Tibial nerve (tissue), 4 donors: Measurements from ENCODE around the gene LMBRD2.

Experiments
- EP300 ChIP-seq, 2 donors: sonication (generic); formaldehyde crosslinking; IDR thresholded peaks; one replicate each; pipeline ENCODE4 v1.6.1; 2017; ENCODE audit warnings: antibody characterized with exemption in 2 of 2, mild to moderate bottlenecking in 1 of 2
- POLR2A ChIP-seq, 2 donors: fragments of 450-650 bp; IDR thresholded peaks; one replicate each; pipeline ENCODE4 v1.6.1; 2017; ENCODE audit warnings: antibody characterized with exemption in 2 of 2, mild to moderate bottlenecking in 2 of 2, moderate library complexity in 2 of 2
- TF ChIP-seq, protein P1 (sequence below), 5 experiments: fragments of 200-600 bp in 3 of 5; fragments of 450-650 bp in 2 of 5; sonication (generic) in 3 of 5; IDR thresholded peaks; one replicate each; pipeline ENCODE4 v1.5.1; 2016 to 2019; ENCODE audit warnings: antibody characterized with exemption in 5 of 5, mild to moderate bottlenecking in 3 of 5, moderate library complexity in 2 of 5

DNA sequence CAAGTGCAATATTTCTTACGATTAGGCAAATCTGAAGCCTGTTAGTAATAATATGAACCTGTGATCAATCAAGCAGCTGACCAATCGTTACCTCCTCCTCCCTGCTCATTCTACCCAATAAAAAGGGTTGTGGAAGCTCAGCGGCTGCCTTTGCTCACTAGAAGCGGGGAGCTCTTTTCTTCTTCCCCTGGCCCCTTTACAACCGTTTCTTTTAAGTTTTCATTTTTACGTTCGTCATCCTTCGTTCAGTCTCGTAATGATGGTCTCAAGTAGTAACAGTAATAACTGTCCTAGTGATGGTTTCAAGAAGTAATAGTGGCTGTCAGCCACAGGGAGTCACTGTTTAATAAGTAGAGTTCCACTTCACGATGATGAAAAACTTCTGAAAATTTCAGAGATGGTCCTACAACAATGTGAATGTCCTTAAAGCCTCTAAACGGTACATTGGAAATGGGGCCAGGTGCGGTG is 91.2 kb downstream of the LMBRD2 start:
- TF ChIP-seq, protein P1, sequence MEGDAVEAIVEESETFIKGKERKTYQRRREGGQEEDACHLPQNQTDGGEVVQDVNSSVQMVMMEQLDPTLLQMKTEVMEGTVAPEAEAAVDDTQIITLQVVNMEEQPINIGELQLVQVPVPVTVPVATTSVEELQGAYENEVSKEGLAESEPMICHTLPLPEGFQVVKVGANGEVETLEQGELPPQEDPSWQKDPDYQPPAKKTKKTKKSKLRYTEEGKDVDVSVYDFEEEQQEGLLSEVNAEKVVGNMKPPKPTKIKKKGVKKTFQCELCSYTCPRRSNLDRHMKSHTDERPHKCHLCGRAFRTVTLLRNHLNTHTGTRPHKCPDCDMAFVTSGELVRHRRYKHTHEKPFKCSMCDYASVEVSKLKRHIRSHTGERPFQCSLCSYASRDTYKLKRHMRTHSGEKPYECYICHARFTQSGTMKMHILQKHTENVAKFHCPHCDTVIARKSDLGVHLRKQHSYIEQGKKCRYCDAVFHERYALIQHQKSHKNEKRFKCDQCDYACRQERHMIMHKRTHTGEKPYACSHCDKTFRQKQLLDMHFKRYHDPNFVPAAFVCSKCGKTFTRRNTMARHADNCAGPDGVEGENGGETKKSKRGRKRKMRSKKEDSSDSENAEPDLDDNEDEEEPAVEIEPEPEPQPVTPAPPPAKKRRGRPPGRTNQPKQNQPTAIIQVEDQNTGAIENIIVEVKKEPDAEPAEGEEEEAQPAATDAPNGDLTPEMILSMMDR (IDR thresholded peaks at IDR 0.05) = no peak
- TF ChIP-seq POLR2A (IDR thresholded peaks at IDR 0.05) = no peak
- TF ChIP-seq EP300 (IDR thresholded peaks at IDR 0.05) = no peak
